T-helper 17 cell (primary cell): Measurements from ENCODE around the gene JADE2. TPM values are rescaled to one million over a fixed set of nuclear protein-coding genes. Genes with fewer than 3 reads are reported as not detected.
A peak's percentile ranks its signal among the peaks of the same experiment; 100 is the strongest.
"Not testable (repeated sequence)": the region's sequence is repeated elsewhere in the genome, so short reads cannot be mapped to it uniquely, and the experiment has no call there.

Source experiments
- ATAC-seq: fragments of 150-1000 bp; cut with Tn5 transposase; 2 replicates; pipeline ENCODE4 v1.10.0; 2021; ENCODE audit warnings: mild to moderate bottlenecking, moderate library complexity
- DNase-seq, 3 donors: peaks; one replicate each; pipeline versions ENCODE4 v3.0.0 to v3.0.0-alpha.2; 2020 to 2021
- H3K9me3 ChIP-seq: one replicate; pipeline ENCODE4 v1.7.0; 2013; ENCODE audit warnings: low read length, mild to moderate bottlenecking; ENCODE audit not compliant: control insufficient read depth, poor library complexity, severe bottlenecking
- H3K27ac Mint-ChIP-seq: one replicate; pipeline ENCODE4 v1.8.0; 2022; ENCODE audit warnings: mild to moderate bottlenecking, moderate library complexity, mixed read lengths
- H3K27me3 Mint-ChIP-seq: one replicate; pipeline ENCODE4 v1.8.0; 2022; ENCODE audit warnings: mixed read lengths
- H3K36me3 Mint-ChIP-seq: one replicate; pipeline ENCODE4 v1.8.0; 2022; ENCODE audit warnings: low read depth, mixed read lengths
- H3K4me1 Mint-ChIP-seq: one replicate; pipeline ENCODE4 v1.8.0; 2022; ENCODE audit warnings: mild to moderate bottlenecking, mixed read lengths
- H3K4me3 Mint-ChIP-seq: one replicate; pipeline ENCODE4 v1.8.0; 2022; ENCODE audit warnings: mild to moderate bottlenecking, moderate library complexity, mixed read lengths
- total RNA-seq, 4 donors: library from RNA in 2 of 4; stranded (reverse) in 2 of 4; gene quantifications; one replicate each; pipeline ENCODE4 v1.2.3 and lab custom pipeline; 2022 to 2026

JADE2 gene
- total RNA-seq, 2 donors from 2014 or later, result 129 to 138 TPM

DNA sequence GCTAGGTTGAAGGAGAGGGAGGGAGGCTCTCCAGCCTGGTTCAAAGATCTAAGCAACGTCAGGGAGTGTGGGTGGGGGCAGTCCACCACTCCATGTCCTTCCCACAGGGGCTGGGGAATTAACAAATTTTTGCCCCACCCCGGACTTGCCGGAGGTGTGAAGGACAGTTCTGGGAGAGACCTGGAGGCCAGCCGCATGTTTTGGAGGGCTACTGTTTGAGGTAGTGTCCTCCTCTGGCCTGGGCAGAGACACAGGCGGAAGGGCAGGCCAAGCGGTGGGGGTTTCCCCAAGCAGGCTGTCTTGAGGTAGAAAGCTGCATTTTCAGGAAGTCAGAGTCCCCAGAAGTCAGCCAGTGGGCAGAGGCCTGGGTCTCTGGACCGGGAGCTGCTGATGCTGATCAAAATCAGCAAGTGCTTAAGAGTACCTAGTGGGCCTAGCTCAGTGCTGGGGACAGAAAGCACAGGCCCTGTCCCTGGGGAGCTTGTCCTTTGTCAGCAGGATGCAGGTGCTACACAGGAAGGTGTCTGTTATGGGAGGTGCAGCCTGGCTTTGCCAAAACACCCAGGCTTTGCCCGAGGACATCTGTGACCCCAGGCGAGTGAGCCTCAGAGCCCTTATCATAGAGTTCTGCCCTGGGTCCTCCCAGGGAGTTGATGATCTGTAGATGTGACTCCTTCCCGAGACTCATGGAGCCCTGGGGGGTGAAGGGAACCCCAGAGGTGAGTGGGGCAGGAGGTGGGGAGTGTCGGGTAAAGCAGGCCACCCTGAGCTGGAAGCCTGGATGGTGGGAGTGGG lies 18.5 kb downstream of the JADE2 start:
- H3K4me3 Mint-ChIP-seq, result peak overlapping the region; percentile 82
- DNase-seq, result peak in 1 of 3 donors; percentile 16
- no peaks in the 10 kb centered on the region for H3K9me3 ChIP-seq
- H3K4me1 Mint-ChIP-seq, result peaks cover 28% of the 10 kb centered on the region
- no peaks in the 10 kb centered on the region for H3K27me3 Mint-ChIP-seq
- peaks cover 2% of the 10 kb centered on the region for H3K36me3 Mint-ChIP-seq
- ATAC-seq, result peak; percentile 80
- H3K27ac Mint-ChIP-seq, result peak overlapping the region; percentile 93

DNA sequence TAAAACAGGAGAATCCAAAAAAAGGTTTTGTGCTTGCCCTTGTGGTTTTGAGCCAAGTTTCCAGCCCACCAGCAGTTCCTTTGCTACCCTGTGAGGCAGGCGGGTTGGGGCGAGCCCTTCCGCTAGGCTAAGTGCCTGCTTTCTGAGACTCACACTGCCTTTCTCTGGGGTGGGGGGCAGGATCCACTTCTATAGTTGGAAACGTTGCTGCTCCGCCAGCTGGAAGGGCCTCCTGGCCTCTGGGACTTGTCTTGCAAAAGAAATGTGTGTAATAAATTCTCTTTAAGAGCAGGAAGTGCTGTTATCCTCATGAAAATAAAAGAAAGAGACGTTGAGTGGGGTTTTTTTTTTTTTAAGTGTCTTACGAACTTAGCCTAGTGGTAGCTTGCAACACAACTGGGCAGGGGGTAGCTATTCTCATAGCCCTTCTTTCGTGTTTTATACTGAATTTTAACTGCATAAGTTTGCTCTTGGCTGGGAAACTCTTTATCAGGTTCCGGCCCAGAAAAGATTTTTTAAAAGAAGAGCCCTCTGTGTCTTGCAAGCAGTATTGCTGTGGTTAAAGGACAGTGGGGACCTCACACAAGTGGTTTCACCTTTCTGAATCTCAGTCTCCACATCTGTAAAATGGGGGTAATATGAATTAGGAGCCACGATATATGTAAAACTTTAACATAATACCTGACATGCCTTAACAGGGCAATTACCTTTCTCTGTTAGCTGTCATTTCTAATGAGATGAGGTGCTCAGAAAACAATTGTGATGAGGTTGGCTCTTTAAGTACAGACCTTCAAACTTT lies 19.8 kb downstream of the JADE2 start:
- ATAC-seq (peak; percentile 37), DNase-seq (no peak)
- H3K4me3 Mint-ChIP-seq, result peak overlapping the region; percentile 61
- H3K27me3 Mint-ChIP-seq, result no peaks in the 10 kb centered on the region
- H3K9me3 ChIP-seq, result no peaks in the 10 kb centered on the region
- peak overlapping the region; percentile 93 for H3K27ac Mint-ChIP-seq
- H3K4me1 Mint-ChIP-seq, result peaks cover 28% of the 10 kb centered on the region
- H3K36me3 Mint-ChIP-seq, result peaks cover 2% of the 10 kb centered on the region

DNA sequence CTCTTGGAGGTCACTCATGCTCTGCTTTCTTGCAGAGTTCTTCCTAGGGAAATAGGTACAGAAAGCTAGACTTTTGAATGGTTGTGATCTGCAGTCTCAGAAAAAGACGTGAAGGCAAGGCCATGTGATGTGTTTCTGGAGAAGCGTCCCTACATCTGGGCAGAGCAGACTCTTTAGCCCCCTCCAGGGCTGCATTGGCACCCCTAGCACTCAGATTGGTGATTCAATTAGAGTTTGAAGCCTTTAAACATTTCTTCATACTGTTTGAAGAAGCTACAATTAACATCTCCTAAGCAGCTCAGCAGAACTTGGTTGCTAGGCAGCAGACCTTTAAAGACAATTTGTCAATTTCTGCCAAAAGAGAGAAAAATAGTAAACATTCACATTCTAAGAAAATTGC lies 21.6 kb downstream of the JADE2 start:
- DNase-seq (no peak), ATAC-seq (no peak)
- Mint-ChIP-seq H3K27ac (peak overlapping the region; percentile 95), H3K36me3 (peaks cover 2% of the 10 kb centered on the region), H3K27me3 (no peaks in the 10 kb centered on the region), H3K4me3 (no peak overlapping the region), H3K4me1 (peaks cover 37% of the 10 kb centered on the region)
- H3K9me3 ChIP-seq, result no peaks in the 10 kb centered on the region

DNA sequence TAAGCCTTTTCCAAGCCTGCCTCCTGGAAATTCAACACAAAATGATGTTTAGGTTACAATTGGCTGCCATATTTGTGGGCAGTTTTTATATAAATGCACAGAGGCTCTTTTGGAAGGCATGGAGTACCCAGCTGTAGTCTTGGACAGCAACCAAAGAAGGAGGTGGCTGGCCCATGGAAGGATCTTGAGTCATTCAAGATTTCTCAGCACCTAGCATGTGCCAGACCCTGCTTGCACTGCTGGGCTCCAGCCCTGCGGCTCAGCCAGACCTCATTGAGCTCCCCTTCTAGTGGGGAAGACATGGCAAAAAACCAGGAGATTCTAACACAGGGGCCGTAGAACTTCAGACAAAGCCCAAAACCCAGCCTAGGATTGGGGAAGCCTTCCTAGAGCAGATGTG lies 22.1 kb downstream of the JADE2 start:
- Mint-ChIP-seq H3K36me3 (peaks cover 2% of the 10 kb centered on the region), H3K4me3 (peak overlapping the region; percentile 49), H3K27me3 (no peaks in the 10 kb centered on the region), H3K27ac (peak overlapping the region; percentile 95), H3K4me1 (peaks cover 37% of the 10 kb centered on the region)
- H3K9me3 ChIP-seq, result no peaks in the 10 kb centered on the region
- no peak for DNase-seq
- ATAC-seq, result no peak

DNA sequence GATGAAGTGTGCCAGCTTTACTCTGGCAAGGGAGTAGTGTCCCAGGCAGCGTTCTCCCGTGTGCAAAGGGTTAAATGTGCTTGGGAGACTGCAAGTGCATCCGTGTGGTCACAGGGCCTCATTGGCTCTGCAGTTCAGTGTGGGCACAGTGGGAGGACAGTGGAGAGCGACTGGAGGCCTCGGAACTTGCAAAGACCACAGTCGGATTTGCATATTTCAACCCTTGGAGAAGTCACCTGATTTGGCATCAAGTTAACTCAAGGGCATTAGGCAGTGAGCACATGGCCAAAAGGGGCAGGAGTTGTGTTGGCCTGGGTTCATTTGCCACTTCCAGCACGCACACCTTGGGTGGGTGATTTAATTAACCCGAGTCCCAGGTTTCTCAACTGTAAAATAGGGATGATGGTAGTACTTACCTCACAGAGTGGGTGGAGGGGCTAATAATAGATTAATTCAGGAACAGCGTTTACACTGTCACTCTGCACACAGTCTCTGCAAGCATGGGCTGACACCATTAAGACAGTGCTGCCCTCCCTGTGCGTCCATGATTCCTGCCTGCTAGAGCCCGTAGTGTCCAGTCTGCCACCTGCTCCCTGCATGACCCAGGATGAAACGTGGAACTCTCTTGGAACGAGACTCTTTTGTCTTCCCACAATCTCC lies 22.7 kb downstream of the JADE2 start:
- H3K4me1 Mint-ChIP-seq, result peaks cover 37% of the 10 kb centered on the region
- ATAC-seq, result no peak
- H3K36me3 Mint-ChIP-seq, result peaks cover 2% of the 10 kb centered on the region
- DNase-seq, result no peak
- peak overlapping the region; percentile 49 for H3K4me3 Mint-ChIP-seq
- no peaks in the 10 kb centered on the region for H3K27me3 Mint-ChIP-seq
- H3K9me3 ChIP-seq, result no peaks in the 10 kb centered on the region
- H3K27ac Mint-ChIP-seq, result peak overlapping the region; percentile 95

DNA sequence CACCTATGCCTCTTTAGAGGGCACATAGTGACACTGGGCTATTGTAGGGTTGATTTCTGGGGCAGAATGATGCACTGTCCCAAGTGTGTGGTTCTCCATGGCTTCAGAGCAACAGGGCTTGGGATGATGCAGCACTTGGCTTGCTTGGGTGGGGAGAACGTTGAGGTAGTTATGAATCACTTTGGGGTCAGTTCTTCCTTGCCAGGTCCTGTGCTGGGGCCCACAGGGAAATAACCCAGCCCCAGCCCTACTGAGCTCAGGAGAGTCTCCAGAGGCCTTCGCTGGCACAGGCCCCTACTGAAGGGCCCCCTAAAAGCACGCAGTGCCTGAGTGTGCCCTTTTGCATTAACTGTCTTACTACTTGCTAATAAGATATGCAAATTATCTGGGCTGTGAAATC lies 24.2 kb downstream of the JADE2 start:
- Mint-ChIP-seq H3K27me3 (no peaks in the 10 kb centered on the region), H3K4me3 (no peak overlapping the region), H3K4me1 (peaks cover 37% of the 10 kb centered on the region), H3K27ac (peak overlapping the region; percentile 98), H3K36me3 (peaks cover 2% of the 10 kb centered on the region)
- DNase-seq (no peak), ATAC-seq (no peak)
- H3K9me3 ChIP-seq, result no peaks in the 10 kb centered on the region

DNA sequence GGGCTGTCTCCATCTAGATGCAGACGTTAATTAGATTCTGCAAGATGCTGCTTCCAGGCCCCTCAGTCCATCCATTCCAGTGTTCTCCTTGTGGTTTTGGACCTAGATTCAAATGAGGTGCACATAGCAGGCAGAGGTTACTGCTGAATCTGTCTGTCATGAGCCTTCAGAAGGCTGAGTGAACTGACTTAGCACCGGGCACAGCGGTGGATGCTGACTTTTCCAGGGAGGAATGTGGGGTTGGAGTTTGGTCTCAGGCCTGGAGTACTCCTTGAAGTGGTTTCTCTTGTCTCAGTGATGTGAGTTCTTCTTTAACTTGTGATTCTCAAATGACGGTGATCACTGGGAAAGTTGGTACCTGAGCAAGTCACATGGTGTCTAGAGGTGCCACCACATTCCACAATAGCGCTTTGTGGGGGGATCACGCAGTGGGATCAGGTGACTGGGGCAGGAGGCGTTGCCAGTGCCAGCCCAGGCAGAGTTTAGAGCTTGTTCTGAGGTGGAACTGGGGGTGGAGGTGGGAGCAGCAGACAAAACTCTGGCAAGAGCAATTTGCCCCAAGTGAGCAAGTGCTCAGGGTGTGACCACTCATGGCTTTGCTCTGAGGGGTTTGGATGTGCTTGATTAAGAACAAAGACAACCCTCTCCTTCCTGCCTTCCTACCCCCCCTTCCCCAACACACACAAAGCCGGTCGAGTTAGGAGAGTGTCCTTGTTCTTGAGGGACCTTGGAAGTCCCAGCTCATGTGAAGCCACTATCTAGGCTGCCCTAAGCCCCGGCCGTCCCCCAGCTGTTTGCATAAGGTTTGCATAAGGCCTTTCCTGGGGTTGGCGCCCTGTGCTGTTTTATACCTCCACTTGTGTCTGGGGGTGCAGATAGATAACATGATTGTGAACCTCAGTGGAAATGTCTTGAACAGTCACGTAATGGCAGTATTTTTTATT lies 25.1 kb downstream of the JADE2 start:
- H3K4me1 Mint-ChIP-seq, result peaks cover 37% of the 10 kb centered on the region
- no peaks in the 10 kb centered on the region for H3K9me3 ChIP-seq
- DNase-seq, result no peak
- peaks cover 2% of the 10 kb centered on the region for H3K36me3 Mint-ChIP-seq
- H3K4me3 Mint-ChIP-seq, result peak overlapping the region; percentile 47
- H3K27me3 Mint-ChIP-seq, result no peaks in the 10 kb centered on the region
- peak overlapping the region; percentile 98 for H3K27ac Mint-ChIP-seq
- ATAC-seq, result no peak

DNA sequence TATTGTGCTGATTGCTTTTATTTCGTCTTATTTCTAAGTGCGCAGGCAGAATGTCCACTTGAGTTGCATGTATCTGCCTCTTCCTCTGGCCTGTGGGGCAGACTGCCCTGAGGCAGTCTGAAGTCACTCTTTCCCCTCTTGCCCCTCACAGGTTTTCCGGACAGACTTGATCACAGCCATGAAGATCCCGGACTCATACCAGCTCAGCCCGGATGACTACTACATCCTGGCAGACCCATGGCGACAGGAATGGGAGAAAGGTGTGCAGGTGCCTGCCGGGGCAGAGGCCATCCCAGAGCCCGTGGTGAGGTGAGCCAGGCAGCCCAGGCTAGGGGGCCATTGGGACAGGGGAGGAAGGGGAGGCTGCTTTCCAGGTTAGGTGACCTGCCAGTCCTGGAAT lies 26.4 kb downstream of the JADE2 start:
- H3K4me3 Mint-ChIP-seq, result no peak overlapping the region
- H3K4me1 Mint-ChIP-seq, result peaks cover 49% of the 10 kb centered on the region
- no peaks in the 10 kb centered on the region for H3K9me3 ChIP-seq
- H3K27ac Mint-ChIP-seq, result peak overlapping the region; percentile 98
- ATAC-seq, result no peak
- DNase-seq, result no peak
- H3K36me3 Mint-ChIP-seq, result peaks cover 6% of the 10 kb centered on the region
- no peaks in the 10 kb centered on the region for H3K27me3 Mint-ChIP-seq

DNA sequence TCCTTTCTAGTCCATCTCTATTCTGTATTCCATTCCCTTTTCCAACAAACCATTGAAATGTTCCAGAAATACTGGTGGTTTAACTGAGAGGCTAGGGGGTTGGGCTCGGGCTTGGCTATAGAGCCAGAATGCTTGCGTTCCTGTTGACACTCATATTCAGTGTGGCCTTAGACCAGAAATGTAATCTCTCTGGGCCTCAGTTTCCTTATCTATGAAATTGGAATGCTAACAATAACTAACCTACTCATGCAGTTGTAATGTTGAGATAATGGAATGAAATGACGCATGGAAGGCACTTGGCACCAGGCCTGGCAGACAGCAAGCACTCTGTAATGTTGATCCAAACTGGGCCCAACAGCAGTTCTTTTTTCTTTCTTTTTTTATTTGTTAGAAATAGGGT lies 26.8 kb downstream of the JADE2 start:
- H3K27ac Mint-ChIP-seq, result peak overlapping the region; percentile 98
- no peaks in the 10 kb centered on the region for H3K27me3 Mint-ChIP-seq
- H3K36me3 Mint-ChIP-seq, result peaks cover 7% of the 10 kb centered on the region
- H3K9me3 ChIP-seq, result no peaks in the 10 kb centered on the region
- peaks cover 48% of the 10 kb centered on the region for H3K4me1 Mint-ChIP-seq
- no peak overlapping the region for H3K4me3 Mint-ChIP-seq
- DNase-seq (no peak), ATAC-seq (no peak)

DNA sequence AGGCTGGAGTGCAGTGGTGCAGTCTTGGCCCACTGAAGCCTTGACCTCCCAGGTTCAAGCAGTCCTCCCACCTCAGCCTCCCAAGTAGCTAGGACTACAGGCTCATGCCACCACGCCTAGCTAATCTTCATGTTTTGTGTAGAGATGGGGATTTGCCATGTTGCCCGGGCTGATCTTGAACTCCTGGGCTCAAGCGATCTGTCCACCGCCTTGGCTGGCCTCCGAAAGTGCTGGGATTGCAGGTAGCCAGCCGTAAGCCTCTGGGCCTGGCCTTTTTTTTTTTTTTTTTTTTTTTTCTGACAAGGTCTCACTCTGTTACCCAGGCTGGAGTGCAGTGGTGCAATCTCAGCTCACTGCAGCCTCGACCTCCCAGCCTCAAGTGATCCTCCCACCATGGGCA lies 27.2 kb downstream of the JADE2 start:
- not testable (repeated sequence) for H3K36me3 Mint-ChIP-seq, H3K9me3 ChIP-seq, H3K27me3 Mint-ChIP-seq, DNase-seq, H3K4me3 Mint-ChIP-seq, ATAC-seq
- H3K4me1 Mint-ChIP-seq, result peaks cover 48% of the 10 kb centered on the region
- H3K27ac Mint-ChIP-seq, result peak overlapping the region; percentile 98

DNA sequence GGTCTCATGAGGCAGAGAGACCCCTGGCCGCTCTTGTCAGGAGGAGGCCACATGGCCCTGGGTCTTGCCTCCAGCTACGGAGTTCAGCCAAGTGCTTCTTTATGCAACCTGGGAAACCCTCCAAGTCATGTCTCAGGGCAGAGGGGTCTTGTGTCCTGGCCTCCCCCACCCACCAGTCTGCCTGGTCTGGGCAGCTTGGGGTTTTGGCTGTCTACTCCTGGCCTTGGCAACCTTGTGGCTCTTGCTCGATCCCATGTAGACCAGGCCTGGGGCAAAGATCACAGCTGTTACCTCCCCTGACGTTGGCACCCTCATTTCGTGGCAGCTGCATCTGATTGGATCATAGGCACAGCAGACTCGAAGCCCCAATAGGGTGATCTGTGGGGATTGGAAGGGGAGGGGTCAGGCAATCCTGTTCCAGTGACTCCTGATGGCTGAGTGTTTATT lies 28.4 kb downstream of the JADE2 start:
- H3K4me1 Mint-ChIP-seq, result peaks cover 45% of the 10 kb centered on the region
- no peaks in the 10 kb centered on the region for H3K27me3 Mint-ChIP-seq
- ATAC-seq, result no peak
- peak overlapping the region; percentile 98 for H3K27ac Mint-ChIP-seq
- H3K36me3 Mint-ChIP-seq, result peaks cover 7% of the 10 kb centered on the region
- H3K4me3 Mint-ChIP-seq, result peak overlapping the region; percentile 33
- no peak for DNase-seq
- H3K9me3 ChIP-seq, result no peaks in the 10 kb centered on the region
